Measurements from ENCODE around the gene KCNAB1.
"Not testable (repeated sequence)": the region's sequence is repeated elsewhere in the genome, so short reads cannot be mapped to it uniquely, and the experiment has no call there.

Gene KCNAB1

GRCh38 chr3:156120528-156121251 lies at the start of gene KCNAB1:
Gene KCNAB1, plus strand, starts transcription at chr3:156120578.
- peak; percentile 34; the same call in 2 of the 3 replicates for ATAC-seq
- TF ChIP-seq TCF4 (CRISPR knock-in tag; IDR thresholded peaks at IDR 0.05; ENCODE audit: borderline replicate concordance) (no peak), OSR1 (CRISPR knock-in tag; IDR thresholded peaks at IDR 0.05) (no peak), ISL1 (CRISPR knock-in tag; IDR thresholded peaks at IDR 0.05) (no peak), ARNTL (CRISPR knock-in tag; IDR thresholded peaks at IDR 0.05; ENCODE audit: borderline replicate concordance, low read depth) (no peak), ESRRG (CRISPR knock-in tag; IDR thresholded peaks at IDR 0.05) (no peak)

DNA sequence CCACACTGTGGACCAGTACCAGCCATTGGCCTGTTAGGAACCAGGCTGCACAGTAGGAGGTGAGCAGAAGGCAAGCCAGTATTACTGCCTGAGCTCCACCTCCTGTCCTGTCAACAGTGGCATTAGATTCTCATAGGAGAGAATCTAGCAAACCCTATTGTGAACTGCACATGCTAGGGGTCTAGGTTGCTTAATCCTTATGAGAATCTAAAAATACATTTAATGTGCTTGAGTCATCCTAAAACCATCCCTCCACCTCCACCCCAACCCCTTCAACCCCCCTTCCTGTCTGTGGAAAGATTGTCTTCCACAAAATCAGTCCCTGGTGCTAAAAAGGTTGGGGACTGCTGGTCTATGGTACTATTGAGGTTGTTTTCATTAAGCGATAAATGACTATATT lies 49.3 kb upstream of the KCNAB1 start:
- TF ChIP-seq ZNF565 (CRISPR knock-in tag; conservative IDR thresholded peaks at IDR 0.05; ENCODE audit: low read depth) (no peak), OSR1 (CRISPR knock-in tag; IDR thresholded peaks at IDR 0.05) (no peak), RARB (CRISPR knock-in tag; IDR thresholded peaks at IDR 0.05) (no peak)
- ATAC-seq, result no peak

GRCh38 chr3:156072950-156073657 lies 47.3 kb upstream of the KCNAB1 start:
- not testable (repeated sequence) for ATAC-seq

DNA sequence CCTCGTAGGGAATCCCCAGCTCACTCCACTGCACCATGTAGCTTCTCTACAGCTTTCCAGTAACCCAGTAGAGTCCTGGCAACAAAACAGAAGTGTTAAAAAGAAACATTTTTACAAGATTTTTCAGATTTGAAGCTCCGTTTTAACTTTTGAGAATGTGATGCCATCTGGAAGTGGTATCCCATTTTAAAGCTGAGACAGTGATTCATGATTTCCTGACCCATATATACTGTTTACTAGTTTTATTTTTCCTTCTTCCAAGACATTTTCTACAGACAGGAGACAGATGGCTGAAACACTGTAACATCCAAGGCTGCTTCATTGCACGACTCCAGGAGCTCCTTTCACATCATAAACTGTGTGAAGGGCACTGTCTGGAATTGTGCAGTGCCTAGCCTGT lies 30.3 kb upstream of the KCNAB1 start:
- no peak for ATAC-seq
- no peak for TF ChIP-seq ZFP30 (CRISPR knock-in tag; IDR thresholded peaks at IDR 0.05)
- TF ChIP-seq TSHZ2 (CRISPR knock-in tag; IDR thresholded peaks at IDR 0.05), result no peak
- TF ChIP-seq POU6F1 (CRISPR knock-in tag; IDR thresholded peaks at IDR 0.05; ENCODE audit: borderline replicate concordance, low read depth), result no peak
- no peak for TF ChIP-seq ZNF565 (CRISPR knock-in tag; conservative IDR thresholded peaks at IDR 0.05; ENCODE audit: low read depth)
- TF ChIP-seq ZC3H10 (CRISPR knock-in tag; IDR thresholded peaks at IDR 0.05), result no peak
- TF ChIP-seq, protein P1, sequence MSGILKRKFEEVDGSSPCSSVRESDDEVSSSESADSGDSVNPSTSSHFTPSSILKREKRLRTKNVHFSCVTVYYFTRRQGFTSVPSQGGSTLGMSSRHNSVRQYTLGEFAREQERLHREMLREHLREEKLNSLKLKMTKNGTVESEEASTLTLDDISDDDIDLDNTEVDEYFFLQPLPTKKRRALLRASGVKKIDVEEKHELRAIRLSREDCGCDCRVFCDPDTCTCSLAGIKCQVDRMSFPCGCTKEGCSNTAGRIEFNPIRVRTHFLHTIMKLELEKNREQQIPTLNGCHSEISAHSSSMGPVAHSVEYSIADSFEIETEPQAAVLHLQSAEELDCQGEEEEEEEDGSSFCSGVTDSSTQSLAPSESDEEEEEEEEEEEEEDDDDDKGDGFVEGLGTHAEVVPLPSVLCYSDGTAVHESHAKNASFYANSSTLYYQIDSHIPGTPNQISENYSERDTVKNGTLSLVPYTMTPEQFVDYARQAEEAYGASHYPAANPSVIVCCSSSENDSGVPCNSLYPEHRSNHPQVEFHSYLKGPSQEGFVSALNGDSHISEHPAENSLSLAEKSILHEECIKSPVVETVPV (CRISPR knock-in tag; IDR thresholded peaks at IDR 0.05), result no peak
- TF ChIP-seq SNAI2 (CRISPR knock-in tag; IDR thresholded peaks at IDR 0.05), result no peak
- TF ChIP-seq RARB (CRISPR knock-in tag; IDR thresholded peaks at IDR 0.05), result no peak
- TF ChIP-seq ZFP3 (CRISPR knock-in tag; IDR thresholded peaks at IDR 0.05), result no peak
- TF ChIP-seq CREB5 (CRISPR knock-in tag; IDR thresholded peaks at IDR 0.05; ENCODE audit: low read depth), result no peak

- ATAC-seq, result no peak
- TF ChIP-seq PATZ1 (CRISPR knock-in tag; IDR thresholded peaks at IDR 0.05; ENCODE audit: borderline replicate concordance), result no peak
- TF ChIP-seq, protein P1 (CRISPR knock-in tag; IDR thresholded peaks at IDR 0.05), result no peak
- no peak for TF ChIP-seq ZC3H10 (CRISPR knock-in tag; IDR thresholded peaks at IDR 0.05)
- no peak for TF ChIP-seq SNAI2 (CRISPR knock-in tag; IDR thresholded peaks at IDR 0.05)
- TF ChIP-seq OSR1 (CRISPR knock-in tag; IDR thresholded peaks at IDR 0.05), result no peak
- no peak for TF ChIP-seq ZNF565 (CRISPR knock-in tag; conservative IDR thresholded peaks at IDR 0.05; ENCODE audit: low read depth)
- TF ChIP-seq GLIS3 (CRISPR knock-in tag; IDR thresholded peaks at IDR 0.05), result no peak
- no peak for TF ChIP-seq PPARA (CRISPR knock-in tag; IDR thresholded peaks at IDR 0.05; ENCODE audit: borderline replicate concordance)
- no peak for TF ChIP-seq ARNTL (CRISPR knock-in tag; IDR thresholded peaks at IDR 0.05; ENCODE audit: borderline replicate concordance, low read depth)
- TF ChIP-seq TOX (CRISPR knock-in tag; IDR thresholded peaks at IDR 0.05; ENCODE audit: borderline replicate concordance), result no peak
- no peak for TF ChIP-seq BACH2 (CRISPR knock-in tag; IDR thresholded peaks at IDR 0.05; ENCODE audit: borderline replicate concordance)
- TF ChIP-seq CREB5 (CRISPR knock-in tag; IDR thresholded peaks at IDR 0.05; ENCODE audit: low read depth), result no peak
- TF ChIP-seq RARB (CRISPR knock-in tag; IDR thresholded peaks at IDR 0.05), result no peak
- TF ChIP-seq TCF4 (CRISPR knock-in tag; IDR thresholded peaks at IDR 0.05; ENCODE audit: borderline replicate concordance), result no peak
Observed at GRCh38 chr3:156093964-156094363, 26.4 kb upstream of the KCNAB1 start.
